ENCODE results near the gene ALDH1A1.

DNA sequence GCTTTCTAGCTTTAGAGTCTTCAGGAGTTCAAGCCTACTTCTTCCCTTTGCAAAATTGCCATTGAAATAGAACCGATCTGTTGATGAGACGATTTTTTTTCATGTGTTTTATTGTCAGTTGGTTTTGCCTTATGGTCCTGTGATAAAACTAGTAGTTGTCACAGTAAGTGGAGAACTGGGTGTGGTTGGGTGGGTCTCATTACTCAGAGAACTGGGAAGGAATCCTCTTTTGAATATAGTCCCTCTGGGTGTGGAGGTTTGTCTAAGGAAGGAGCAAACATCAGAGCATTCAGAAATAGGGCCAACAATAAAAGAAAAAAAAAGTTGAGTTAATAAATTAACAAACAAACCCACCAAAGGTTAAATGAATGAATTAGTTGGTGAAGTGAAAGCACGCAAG lies 69.0 kb downstream of the ALDH1A1 start:
- no peak for TF ChIP-seq CSDC2 (CRISPR knock-in tag; IDR thresholded peaks at IDR 0.05)
- no peak for TF ChIP-seq ISL1 (CRISPR knock-in tag; IDR thresholded peaks at IDR 0.05)
- TF ChIP-seq, protein P1, sequence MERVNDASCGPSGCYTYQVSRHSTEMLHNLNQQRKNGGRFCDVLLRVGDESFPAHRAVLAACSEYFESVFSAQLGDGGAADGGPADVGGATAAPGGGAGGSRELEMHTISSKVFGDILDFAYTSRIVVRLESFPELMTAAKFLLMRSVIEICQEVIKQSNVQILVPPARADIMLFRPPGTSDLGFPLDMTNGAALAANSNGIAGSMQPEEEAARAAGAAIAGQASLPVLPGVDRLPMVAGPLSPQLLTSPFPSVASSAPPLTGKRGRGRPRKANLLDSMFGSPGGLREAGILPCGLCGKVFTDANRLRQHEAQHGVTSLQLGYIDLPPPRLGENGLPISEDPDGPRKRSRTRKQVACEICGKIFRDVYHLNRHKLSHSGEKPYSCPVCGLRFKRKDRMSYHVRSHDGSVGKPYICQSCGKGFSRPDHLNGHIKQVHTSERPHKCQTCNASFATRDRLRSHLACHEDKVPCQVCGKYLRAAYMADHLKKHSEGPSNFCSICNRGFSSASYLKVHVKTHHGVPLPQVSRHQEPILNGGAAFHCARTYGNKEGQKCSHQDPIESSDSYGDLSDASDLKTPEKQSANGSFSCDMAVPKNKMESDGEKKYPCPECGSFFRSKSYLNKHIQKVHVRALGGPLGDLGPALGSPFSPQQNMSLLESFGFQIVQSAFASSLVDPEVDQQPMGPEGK (CRISPR knock-in tag; IDR thresholded peaks at IDR 0.05; ENCODE audit: borderline replicate concordance) = no peak
- TF ChIP-seq, protein P2, sequence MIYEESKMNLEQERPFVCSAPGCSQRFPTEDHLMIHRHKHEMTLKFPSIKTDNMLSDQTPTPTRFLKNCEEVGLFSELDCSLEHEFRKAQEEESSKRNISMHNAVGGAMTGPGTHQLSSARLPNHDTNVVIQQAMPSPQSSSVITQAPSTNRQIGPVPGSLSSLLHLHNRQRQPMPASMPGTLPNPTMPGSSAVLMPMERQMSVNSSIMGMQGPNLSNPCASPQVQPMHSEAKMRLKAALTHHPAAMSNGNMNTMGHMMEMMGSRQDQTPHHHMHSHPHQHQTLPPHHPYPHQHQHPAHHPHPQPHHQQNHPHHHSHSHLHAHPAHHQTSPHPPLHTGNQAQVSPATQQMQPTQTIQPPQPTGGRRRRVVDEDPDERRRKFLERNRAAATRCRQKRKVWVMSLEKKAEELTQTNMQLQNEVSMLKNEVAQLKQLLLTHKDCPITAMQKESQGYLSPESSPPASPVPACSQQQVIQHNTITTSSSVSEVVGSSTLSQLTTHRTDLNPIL (CRISPR knock-in tag; IDR thresholded peaks at IDR 0.05; ENCODE audit: low read depth) = no peak
- TF ChIP-seq PPARA (CRISPR knock-in tag; IDR thresholded peaks at IDR 0.05; ENCODE audit: borderline replicate concordance) = no peak
- no peak for TF ChIP-seq ZNF70 (CRISPR knock-in tag; IDR thresholded peaks at IDR 0.05)
- TF ChIP-seq OSR1 (CRISPR knock-in tag; IDR thresholded peaks at IDR 0.05) = no peak
- no peak for TF ChIP-seq BACH2 (CRISPR knock-in tag; IDR thresholded peaks at IDR 0.05; ENCODE audit: borderline replicate concordance)
- no peak for TF ChIP-seq ZNF8 (CRISPR knock-in tag; IDR thresholded peaks at IDR 0.05)
- TF ChIP-seq ZC3H10 (CRISPR knock-in tag; IDR thresholded peaks at IDR 0.05) = no peak
- no peak for TF ChIP-seq ZFP30 (CRISPR knock-in tag; IDR thresholded peaks at IDR 0.05)
- no peak for TF ChIP-seq TCF4 (CRISPR knock-in tag; IDR thresholded peaks at IDR 0.05; ENCODE audit: borderline replicate concordance)
- TF ChIP-seq, protein P3, sequence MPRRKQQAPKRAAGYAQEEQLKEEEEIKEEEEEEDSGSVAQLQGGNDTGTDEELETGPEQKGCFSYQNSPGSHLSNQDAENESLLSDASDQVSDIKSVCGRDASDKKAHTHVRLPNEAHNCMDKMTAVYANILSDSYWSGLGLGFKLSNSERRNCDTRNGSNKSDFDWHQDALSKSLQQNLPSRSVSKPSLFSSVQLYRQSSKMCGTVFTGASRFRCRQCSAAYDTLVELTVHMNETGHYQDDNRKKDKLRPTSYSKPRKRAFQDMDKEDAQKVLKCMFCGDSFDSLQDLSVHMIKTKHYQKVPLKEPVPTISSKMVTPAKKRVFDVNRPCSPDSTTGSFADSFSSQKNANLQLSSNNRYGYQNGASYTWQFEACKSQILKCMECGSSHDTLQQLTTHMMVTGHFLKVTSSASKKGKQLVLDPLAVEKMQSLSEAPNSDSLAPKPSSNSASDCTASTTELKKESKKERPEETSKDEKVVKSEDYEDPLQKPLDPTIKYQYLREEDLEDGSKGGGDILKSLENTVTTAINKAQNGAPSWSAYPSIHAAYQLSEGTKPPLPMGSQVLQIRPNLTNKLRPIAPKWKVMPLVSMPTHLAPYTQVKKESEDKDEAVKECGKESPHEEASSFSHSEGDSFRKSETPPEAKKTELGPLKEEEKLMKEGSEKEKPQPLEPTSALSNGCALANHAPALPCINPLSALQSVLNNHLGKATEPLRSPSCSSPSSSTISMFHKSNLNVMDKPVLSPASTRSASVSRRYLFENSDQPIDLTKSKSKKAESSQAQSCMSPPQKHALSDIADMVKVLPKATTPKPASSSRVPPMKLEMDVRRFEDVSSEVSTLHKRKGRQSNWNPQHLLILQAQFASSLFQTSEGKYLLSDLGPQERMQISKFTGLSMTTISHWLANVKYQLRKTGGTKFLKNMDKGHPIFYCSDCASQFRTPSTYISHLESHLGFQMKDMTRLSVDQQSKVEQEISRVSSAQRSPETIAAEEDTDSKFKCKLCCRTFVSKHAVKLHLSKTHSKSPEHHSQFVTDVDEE (CRISPR knock-in tag; IDR thresholded peaks at IDR 0.05) = no peak
